ENCODE results near the gene COQ10B.

- TF ChIP-seq, protein P1, sequence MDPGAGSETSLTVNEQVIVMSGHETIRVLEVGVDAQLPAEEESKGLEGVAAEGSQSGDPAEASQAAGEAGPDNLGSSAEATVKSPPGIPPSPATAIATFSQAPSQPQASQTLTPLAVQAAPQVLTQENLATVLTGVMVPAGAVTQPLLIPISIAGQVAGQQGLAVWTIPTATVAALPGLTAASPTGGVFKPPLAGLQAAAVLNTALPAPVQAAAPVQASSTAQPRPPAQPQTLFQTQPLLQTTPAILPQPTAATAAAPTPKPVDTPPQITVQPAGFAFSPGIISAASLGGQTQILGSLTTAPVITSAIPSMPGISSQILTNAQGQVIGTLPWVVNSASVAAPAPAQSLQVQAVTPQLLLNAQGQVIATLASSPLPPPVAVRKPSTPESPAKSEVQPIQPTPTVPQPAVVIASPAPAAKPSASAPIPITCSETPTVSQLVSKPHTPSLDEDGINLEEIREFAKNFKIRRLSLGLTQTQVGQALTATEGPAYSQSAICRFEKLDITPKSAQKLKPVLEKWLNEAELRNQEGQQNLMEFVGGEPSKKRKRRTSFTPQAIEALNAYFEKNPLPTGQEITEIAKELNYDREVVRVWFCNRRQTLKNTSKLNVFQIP (CRISPR knock-in tag; IDR thresholded peaks at IDR 0.05; ENCODE audit: borderline replicate concordance, low read depth) = no peak
- TF ChIP-seq OSR1 (CRISPR knock-in tag; IDR thresholded peaks at IDR 0.05) = no peak
- TF ChIP-seq ISL1 (CRISPR knock-in tag; IDR thresholded peaks at IDR 0.05) = no peak
- no peak for TF ChIP-seq CSDC2 (CRISPR knock-in tag; IDR thresholded peaks at IDR 0.05)
- no peak for TF ChIP-seq ZFP30 (CRISPR knock-in tag; IDR thresholded peaks at IDR 0.05)
Observed at GRCh38 chr2:197431858-197432257, 21.5 kb upstream of the COQ10B start.
